C1 segment of cervical spinal cord (tissue), 14 donors: ENCODE data around the gene MTERF4.

Experiments used
- DNase-seq, 14 donors: peaks; one replicate each; lab custom pipeline; 2025; lab: John Stamatoyannopoulos, UW

Gene MTERF4

DNA sequence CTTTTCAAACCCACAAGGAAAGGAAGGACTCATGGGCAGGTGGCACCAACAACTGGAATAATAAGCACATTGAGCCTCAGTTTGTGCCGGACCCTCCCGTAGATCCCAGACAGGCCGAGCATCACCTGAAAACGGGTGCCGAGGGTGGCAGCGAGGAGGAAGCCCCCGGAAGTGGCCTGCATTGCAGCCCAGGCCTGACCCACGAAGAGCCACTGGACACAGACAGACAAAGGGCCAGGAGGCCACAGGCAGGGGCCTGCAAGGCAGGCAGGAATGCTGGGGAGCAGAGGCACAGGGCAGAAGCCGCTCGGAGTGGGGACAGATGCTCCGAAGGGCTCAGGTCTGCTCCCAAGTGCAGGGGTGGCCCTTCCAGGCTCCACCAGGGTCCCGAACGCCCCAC, 31.7 kb downstream of the MTERF4 start:
- no peak for DNase-seq

DNA sequence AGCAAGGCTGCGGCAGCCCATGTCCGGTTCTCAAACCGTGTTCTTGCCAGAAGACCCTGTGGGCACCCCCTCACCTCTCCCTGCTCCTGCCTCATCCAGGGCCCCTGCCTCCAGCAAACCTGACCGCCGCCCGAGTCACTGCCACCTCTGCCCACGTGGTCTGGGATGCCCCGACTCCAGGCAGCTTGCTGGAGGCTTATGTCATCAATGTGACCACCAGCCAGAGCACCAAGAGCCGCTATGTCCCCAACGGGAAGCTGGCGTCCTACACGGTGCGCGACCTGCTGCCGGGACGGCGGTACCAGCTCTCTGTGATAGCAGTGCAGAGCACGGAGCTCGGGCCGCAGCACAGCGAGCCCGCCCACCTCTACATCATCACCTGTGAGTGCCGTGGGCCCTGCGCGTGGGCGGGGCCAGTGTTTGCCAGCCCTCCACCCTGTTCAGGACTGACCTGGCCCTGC, 32.2 kb downstream of the MTERF4 start:
- DNase-seq, result peak in 1 of 14 donors; percentile 41

DNA sequence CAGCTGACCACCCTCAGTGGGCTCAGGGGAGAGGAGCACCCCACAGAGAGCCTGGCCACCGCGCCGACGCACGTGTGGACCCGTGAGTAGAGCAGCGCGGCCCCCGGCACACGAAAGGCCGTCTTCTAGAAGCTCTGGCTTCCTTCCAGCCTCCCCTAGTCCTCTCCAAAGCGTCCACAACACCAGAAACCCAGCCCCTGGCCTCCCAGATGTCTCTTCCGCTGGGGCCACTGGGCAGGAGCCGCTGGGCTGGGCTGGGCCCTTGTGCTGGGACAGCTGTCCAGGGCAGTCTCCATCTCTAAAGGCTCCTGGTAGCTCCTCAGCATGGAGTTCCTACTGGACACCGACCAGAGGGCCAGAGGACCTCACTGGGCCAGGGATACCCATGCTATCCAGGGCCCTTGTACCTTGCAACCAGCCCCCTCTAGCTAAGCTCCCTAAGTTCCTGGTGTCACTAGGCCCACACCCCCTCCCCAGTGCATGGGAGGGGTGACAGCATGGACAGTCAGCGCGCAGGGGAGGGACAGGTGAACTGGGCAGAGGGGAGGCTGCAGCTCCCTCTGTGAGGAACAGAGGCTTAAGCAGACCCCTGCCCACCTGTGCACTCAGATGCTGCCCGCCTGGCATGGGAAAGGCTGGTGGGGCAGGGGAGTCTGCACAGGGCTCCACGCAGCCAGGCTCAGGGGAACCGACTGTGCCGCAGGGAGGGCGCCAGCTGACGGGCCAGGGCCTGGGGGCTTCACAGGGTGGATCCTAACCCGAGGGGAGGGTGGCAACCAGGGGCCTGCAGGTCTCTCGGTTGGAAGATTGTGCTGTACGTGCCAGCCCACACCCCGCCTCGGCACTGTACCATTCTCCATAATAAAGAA, 32.9 kb downstream of the MTERF4 start:
- DNase-seq, result no peak

DNA sequence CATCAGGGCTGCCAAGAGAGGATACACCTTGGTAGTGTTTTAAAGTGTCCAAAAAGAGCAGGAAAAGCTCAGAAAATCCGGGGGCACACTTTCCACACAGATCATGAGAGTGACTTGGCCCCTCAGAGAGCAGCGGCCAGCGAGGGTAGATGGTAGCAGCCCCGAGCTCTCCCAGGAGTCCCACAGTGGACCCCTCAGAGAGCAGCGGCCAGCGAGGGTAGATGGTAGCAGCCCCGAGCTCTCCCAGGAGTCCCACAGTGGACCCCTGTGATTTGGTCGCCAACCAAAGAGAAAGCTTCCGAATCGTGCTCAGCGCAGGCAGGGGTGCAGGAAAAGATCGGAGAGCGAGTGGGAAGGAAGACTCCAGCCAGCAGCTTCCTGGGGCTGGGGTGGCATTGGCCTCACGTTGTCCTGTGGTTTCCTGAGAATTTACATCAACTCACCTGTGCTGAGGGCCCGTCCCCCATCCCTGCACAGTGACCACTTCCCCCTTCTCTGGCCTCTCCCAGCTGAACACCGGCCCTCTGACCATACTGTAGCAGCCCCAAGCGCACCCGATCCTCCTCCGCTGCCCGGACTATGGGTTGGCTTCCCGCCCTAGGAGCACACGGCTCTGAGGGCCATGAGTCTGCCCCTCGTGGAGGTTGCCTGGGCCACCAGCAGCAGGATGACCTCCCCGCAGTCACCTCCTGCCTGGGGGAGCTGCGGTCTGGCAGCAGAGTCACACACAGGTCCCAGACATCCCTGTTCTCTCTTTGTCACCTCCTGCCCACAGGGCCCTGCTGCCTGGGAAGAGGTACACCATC, 33.7 kb downstream of the MTERF4 start:
- no peak for DNase-seq

DNA sequence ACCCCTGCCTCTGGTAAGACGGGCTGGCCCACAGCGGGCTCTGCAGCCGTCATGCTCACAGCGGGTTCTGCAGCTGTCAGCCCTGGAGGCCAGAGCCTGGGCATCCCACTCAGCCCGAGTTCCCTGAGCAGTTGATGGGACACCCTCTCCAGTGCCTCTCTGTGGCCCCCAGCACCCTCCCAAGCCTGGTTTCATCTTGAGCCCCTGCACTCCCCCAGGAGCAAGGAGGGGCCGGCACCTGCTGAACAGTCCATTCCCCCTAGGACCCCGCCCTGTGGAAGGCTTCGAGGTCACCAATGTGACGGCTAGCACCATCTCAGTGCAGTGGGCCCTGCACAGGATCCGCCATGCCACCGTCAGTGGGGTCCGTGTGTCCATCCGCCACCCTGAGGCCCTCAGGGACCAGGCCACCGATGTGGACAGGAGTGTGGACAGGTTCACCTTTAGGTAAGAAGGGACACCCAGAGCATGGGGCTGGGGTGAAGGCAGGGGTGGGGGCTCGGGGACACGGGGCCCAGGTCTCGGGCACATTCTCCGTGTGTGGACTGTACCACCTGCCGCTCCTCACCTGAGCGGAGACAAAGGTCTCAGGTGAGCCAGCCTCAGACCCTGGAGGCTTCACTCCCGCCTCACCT, 34.5 kb downstream of the MTERF4 start:
- no peak for DNase-seq

GRCh38 chr2:241066893-241067341, 35.2 kb downstream of the MTERF4 start:
- no peak for DNase-seq

DNA sequence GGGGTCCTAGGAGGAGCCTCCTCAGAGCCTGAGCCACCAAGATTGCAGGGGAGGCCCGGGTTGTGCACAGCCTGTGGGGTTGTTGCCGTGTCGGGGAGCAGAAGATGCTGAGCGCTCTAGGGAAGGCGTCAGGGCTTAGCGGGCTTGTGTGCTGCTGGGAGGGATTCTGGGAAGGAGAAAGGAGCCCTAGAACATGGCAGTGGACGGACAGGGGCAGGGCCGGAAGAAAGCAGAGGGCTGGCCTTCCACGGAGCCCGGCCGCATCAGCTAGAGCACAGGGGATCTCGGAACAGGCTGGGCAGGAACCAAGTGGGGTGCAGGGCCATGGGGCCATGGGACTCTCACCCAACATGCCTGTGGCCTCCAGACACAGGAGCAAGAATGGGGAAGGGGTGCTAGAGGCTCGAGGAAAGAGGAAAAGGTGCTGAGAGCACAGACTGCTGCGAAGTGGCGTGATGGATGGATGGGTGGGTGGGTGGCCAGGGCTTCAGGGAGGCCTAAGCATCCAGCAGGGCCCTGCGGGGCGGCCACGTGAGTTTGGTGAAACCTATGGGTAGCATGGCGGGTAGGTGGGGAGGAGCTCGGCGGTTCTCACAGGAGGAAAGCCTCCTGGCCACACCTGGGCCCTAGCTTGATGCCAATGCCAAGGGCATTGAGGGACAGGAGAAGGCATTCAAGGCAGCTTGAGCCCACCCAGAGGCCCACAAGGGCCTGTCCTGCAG, 35.8 kb downstream of the MTERF4 start:
- DNase-seq, result no peak

DNA sequence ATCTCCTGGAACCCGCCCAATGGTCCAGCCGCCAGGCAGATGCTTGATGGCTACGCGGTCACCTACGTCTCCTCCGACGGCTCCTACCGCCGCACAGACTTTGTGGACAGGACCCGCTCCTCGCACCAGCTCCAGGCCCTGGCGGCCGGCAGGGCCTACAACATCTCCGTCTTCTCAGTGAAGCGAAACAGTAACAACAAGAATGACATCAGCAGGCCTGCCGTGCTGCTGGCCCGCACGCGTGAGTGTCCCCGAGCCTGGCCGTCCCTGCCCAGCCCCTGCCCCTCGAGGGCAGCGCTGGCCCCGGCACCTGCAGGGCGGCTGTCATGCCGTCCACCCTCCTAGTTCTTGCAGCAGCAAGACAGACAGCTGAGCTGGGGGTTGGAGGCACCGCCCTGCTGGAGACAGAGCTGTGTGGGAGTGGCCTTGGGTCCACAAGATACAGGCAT, 36.7 kb downstream of the MTERF4 start:
- DNase-seq, result no peak

- no peak for DNase-seq
These were observed 37.2 kb downstream of the MTERF4 start for GRCh38 chr2:241064802-241065354.

DNA sequence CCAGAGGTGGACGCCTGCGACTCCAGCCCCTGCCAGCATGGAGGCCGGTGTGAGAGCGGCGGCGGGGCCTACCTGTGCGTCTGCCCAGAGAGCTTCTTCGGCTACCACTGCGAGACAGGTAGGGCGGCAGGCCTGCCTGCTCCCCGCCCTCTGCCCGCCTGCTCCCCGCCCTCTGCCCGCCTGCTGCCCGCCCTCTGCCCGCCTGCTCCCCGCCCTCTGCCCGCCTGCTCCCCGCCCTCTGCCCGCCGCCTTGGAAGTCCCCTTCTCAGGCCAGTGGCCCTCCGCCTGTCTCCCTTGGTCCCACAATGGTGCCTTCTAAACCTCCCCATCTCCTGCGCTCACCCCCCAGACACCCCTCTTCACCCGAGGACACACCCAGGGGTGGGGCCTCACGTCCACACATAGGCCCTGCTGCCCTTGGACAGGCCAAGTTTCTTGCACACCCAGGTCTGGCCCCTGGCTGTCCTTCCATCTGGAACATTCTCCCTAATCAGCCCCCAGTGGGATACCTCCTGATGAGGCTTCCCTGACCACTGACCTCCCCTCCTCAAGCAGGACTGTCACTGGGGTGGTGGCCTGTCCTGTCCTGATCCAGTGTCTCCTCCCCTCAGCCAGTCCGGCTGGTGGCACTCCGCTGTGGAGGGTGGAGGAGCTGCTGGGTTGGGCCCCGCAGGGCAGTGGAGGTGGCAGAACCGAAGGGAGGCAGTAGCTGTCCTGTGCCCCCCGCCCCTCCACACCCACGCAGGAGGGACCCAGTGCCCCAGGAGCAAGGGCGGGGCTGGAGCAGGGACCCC, 37.9 kb downstream of the MTERF4 start:
- no peak for DNase-seq

- DNase-seq, result no peak
These were observed 38.5 kb downstream of the MTERF4 start for GRCh38 chr2:241063587-241063986.

GRCh38 chr2:241063093-241063551, 39.0 kb downstream of the MTERF4 start:
- DNase-seq, result no peak

GRCh38 chr2:241062389-241063092, 39.5 kb downstream of the MTERF4 start:
- DNase-seq, result no peak

- no peak for DNase-seq
These were observed 40.8 kb downstream of the MTERF4 start for GRCh38 chr2:241061275-241061674.

- DNase-seq, result no peak
These were observed 48.4 kb downstream of the MTERF4 start for GRCh38 chr2:241053576-241054251.

DNA sequence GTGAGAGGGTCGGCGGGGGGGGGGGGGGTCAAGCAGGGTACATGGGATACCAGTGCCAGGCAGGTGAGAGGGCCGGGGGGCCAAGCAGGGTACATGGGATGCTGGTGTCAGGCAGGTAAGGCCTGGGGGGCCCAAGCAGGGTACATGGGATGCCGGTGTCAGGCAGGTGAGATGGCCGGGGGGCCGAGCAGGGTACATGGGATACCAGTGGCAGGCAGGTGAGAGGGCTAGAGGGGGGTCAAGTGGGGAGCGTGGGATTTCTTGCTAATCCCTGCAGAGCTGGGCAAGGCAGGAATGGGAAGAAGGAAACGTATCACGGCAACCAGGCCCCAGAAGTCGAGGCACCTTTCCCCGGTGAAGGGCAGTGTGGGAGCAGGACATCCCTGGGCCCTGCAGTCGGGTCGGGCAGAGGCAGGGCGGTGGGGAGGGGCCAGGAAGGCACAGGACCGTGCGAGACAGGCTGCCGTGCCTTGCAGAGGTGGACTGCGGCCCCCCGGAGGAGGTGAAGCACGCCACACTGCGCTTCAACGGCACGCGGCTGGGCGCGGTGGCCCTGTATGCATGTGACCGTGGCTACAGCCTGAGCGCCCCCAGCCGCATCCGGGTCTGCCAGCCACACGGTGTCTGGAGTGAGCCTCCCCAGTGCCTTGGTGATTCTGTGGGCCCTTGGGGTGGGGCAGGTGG, 49.3 kb downstream of the MTERF4 start:
- no peak for DNase-seq

- DNase-seq, result no peak
These were observed 50.3 kb downstream of the MTERF4 start for GRCh38 chr2:241051578-241052487.
